ENCODE data around the gene IQSEC2.
A peak's percentile ranks its signal among the peaks of the same experiment; 100 is the strongest.

Gene IQSEC2

GRCh38 chrX:53305219-53305995 is 24.0 kb upstream of the IQSEC2 start:
- no peak for DNase-seq

DNA sequence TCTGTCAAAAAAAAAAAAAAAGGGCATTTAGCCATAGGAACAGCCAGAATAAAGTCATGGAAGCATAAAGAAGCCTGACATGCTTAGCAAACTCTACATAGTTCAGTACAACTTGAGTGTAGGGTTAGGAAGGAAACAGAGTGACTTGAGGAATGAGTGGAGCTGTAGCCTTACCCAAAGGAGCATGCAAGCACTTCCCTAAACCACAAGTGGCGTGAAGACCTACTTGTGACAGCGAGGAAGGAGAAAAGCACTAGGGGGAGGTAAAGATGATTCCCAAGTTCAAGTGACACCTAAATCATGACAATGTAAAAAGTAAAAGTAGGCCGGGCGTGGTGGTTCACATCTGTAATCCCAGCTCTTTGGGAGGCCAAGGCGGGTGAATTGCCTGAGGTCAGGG is 21.8 kb upstream of the IQSEC2 start:
- DNase-seq, result no peak

DNA sequence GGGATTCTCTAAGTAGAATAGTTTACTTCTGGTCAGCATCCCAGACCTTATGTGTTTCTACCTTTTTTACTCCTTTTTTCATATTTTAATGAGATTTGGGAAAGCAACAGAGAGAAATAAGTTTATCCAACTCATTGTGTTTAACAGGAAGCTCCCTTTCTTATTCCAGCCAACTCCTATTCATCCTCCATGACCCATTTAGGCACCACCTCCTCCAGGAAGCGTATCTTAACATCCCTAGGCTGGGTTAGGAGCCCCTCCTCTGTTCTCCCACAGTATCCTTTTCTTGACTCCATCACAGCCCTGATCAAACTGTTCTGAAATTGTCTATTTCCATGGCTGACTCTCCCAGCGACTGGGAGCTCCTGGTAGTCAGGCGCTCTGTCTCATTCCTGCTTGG is 18.8 kb upstream of the IQSEC2 start:
- DNase-seq, result no peak

DNA sequence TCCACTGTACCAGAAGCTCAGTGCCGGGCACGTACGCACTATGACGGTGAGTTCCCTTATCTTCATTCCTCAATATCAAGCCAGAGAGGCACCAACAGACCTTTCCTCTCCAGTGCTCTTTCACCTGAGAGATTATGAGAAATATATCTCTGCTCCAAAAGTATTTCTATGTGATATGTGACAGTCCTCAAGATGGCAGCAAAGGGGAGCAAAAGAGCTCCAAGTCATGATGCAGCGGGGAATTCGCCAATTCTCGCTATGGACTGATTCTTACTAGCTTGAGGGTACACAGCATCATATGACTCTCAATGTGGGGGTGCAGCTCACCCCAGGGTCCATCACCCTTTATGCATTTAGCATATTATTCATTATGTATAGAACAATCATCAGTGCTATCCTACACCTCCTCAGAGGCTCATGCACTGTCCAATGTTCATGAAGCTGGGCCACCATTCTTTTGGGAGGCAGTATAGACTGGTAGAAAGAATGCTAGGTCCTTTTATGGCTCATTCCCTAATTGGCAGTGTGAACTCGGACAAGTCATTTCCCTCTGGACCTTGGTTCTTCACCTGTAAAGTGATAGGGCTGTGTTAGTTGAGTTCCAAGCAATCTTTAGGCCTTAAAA is 12.8 kb upstream of the IQSEC2 start:
- no peak for DNase-seq

GRCh38 chrX:53291596-53291995 is 10.2 kb upstream of the IQSEC2 start:
- no peak for DNase-seq

- no peak for DNase-seq
These were observed 9.2 kb upstream of the IQSEC2 start for GRCh38 chrX:53290441-53291041.

GRCh38 chrX:53288189-53288588 is 6.8 kb upstream of the IQSEC2 start:
- peak; percentile 50 for DNase-seq

DNA sequence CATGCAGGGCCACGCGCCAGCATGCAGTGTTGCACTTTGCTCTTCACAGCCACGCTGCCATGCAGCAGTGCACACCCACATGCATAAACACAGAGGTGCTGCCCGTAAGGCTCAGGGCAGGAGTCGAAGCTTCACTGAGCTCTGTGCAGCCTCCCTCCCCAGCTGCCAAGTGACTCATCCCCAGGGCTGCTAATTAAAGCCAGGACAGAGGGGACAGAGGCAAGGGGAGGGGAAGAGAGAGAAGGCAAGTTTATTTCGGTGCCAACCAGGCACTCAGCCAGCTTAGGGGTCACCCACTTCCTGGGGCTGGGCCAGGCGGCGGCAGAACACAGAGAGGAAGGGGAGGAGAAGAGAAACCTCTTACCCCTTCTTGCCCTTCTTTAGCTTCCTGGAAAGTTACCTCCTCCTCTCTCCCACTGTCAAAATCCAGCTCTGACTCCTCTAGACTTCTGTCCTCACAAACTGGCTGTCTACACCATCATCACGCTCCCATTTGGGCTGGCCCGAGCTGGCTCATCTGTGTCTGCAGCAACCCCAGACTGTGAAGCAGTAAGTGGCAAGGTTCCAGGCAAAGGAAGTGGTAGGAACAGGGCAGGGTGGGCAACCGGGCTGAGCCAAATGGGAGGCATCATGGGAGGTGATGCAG is 6.2 kb upstream of the IQSEC2 start:
- peak; percentile 59 for DNase-seq

GRCh38 chrX:53286171-53286570 is 4.8 kb upstream of the IQSEC2 start:
- DNase-seq, result no peak

DNA sequence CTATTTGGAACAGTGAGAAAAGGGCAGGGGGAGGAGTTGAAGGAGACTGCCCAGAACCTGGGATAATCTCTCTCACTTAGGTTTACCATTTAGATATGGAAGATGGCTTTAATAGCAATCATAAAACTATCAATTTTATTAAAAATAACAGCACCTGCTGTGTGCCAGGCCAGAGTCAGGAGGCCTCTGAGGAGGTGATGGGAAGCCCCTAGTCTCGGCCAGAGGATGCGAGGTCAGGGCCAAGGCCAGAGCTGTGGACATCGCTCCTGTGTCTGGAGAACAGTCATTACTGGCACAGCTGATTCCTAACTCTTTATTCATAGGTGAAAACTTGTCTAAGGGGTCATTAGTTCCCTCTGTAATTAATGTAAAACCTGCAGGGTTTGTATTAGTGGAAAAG is 4.2 kb upstream of the IQSEC2 start:
- no peak for DNase-seq

- peak; percentile 69 for DNase-seq
These were observed 3.5 kb upstream of the IQSEC2 start for GRCh38 chrX:53284684-53285447.

- no peak for DNase-seq
These were observed 2.2 kb upstream of the IQSEC2 start for GRCh38 chrX:53283567-53283966.

DNA sequence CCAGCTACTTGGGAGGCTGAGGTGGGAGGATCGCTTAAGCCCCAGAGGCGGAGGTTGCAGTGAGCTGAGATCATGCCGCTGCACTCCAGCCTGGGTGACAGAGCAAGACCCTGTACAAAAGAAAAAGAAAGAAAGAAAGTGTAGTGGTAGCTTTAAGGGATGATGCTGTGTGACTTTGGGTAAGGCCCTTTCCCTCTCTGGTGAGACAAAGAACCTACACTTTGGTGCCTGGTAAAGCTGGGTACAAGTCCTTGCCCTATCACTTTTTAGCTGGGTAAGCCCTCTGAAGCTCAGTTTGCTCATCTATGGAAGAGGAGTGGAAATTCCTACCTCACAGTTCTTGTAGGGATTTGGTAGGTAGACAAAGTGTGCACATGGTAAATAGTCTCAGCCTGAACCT is 1.7 kb upstream of the IQSEC2 start:
- no peak for DNase-seq

DNA sequence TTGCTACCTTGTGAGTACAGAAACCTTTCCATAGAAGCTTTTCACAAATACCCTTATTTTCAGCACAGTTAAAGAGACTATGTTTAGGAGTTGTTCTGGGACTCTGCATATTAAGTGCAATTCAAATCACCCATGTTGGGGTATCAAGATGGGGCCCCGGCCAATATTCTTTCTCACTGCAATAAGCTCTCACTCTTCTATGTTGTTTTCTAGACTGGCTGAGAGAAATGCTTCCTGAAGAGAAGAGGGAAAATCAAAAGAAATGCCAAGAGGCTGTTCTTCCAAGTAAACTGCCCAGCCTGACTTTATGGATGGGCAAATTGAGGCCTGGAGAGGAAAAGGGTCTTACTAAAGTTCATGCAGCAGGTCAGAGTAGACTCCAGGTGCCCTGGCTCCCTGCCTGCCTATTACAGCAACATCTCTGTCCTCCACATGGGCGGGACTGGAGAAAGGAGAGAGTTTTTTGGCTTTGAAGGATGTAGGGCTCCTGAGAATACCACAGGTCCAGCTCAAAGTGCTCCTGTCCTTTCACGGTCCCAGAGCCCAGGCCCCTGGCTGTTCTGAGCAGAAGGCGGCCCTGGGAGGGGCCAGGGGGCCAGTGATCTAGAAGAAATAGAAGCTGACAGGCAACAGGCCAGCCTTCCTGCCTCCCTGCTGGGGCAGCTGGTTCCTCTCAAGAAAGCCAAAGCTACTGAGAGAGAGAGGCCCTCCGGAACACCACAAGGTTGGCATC is 745 bp upstream of the IQSEC2 start:
- DNase-seq, result no peak

GRCh38 chrX:53280331-53281320 is 758 bp downstream of the IQSEC2 start:
- DNase-seq, result no peak

GRCh38 chrX:53279296-53280237 is 1.8 kb downstream of the IQSEC2 start:
- DNase-seq, result peak; percentile 16

- DNase-seq, result no peak
These were observed 8.5 kb downstream of the IQSEC2 start for GRCh38 chrX:53272808-53273337.

DNA sequence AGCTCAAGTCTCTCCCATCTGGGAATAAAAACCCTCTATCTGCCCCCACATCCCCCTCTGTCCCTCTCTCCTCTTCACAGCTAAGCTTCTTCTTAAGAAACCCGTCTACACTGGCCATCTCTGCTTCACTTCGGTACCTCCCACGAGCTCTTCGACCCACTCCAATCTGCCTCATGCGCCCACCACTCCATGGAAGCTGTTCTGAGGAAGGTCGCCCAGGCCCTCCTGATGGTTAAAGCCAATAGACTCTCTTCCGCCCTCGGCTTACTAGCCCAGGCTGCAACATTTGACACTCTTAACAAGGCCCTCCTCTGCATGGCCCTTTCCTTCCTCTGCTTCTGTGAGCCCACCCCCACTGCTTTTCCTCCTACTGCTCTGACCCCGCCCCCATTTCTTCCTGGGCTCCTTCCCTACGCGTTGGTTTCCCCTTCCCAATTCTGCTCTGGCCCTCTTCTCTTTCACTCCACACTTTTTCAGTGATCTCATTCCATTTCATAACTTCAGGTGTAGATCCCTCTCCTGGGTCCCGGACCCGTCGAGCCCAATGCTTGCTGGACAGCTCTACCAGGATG is 11.8 kb downstream of the IQSEC2 start:
- DNase-seq, result no peak

DNA sequence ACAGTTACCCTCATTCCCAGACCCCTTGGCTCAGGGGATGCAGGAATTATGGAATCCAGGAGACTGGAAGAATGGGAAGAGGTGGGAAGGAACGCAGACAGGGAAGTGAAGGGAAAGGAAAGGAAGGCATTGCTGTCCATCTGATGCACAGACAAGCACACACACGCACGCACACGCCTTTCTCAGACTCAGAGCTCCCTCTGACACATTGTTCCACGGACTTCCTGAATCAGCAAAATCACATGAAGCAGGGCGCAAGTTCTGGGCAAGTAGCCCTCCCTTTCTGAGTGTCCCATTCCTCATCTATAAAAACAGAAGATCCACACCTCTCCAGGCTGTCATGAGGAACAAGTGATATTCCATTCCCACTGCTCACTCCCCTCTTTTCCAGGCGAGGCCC is 13.2 kb downstream of the IQSEC2 start:
- DNase-seq, result no peak

Data from CD4-positive, alpha-beta T cell treated with Interleukin-17A for 4 hours (primary cell).